ENCODE measurements around the gene PYROXD2.

GRCh38 chr10:98436704-98437103, 21.7 kb upstream of the PYROXD2 start:
- TF ChIP-seq EZH2 (IDR thresholded peaks at IDR 0.05; ENCODE audit: insufficient read depth, poor library complexity, severe bottlenecking) (no peak), EZH2phosphoT487 (IDR thresholded peaks at IDR 0.05; ENCODE audit: insufficient read depth, low read depth) (no peak)
